Measurements from ENCODE around the gene P2RY2. TPM values are rescaled to one million over a fixed set of nuclear protein-coding genes. Genes with fewer than 3 reads are reported as not detected.

Gene P2RY2
- polyA plus RNA-seq, 2 of the 4 experiments (the other 2 are of a cell fraction) = 3.7 to 6.4 TPM

GRCh38 chr11:73173755-73174494 lies 44.2 kb upstream of the P2RY2 start:
- H3K4me2 ChIP-seq = no peak overlapping the region
- H3K27ac ChIP-seq = no peak overlapping the region
- no peak overlapping the region for H3K4me3 ChIP-seq
- H3K9me3 ChIP-seq = no peaks in the 10 kb centered on the region
- H3K4me1 ChIP-seq = no peaks in the 10 kb centered on the region
- POLR2A ChIA-PET = no interaction called here
- TF ChIP-seq GATA3 (IDR thresholded peaks at IDR 0.05; ENCODE audit: borderline replicate concordance) (no peak), HOXB13 (CRISPR knock-in tag; IDR thresholded peaks at IDR 0.05; ENCODE audit: low read depth) (no peak), EHMT2 (IDR thresholded peaks at IDR 0.05; ENCODE audit: low read depth) (no peak), TFCP2L1 (CRISPR knock-in tag; IDR thresholded peaks at IDR 0.05) (no peak), CBX8 (IDR thresholded peaks at IDR 0.05) (no peak)
- FAIRE-seq (no peak), ATAC-seq (no peak), DNase-seq (ENCODE audit: low read depth in 1 of 2, low spot score in 1 of 2) (no peak)
- CTCF ChIA-PET = interaction anchor here (1.3 to 14.3 kb wide), 2 partner anchors 250 to 345 kb away, joined by 3 to 339 read pairs; no protein-coding TSS in a partner anchor
- 83% methylated on average over 8 of the region's 11 CpGs for WGBS (ENCODE audit: missing lambda C conversion rate)

- H3K27ac ChIP-seq = no peak overlapping the region
- H3K4me2 ChIP-seq = no peak overlapping the region
- ATAC-seq (no peak), DNase-seq (ENCODE audit: low read depth in 1 of 2, low spot score in 1 of 2) (no peak), FAIRE-seq (no peak)
- no peaks in the 10 kb centered on the region for H3K9me3 ChIP-seq
- TF ChIP-seq ELK1 (IDR thresholded peaks at IDR 0.05; ENCODE audit: low read depth, low read length) (no peak), ATOH8 (CRISPR knock-in tag; IDR thresholded peaks at IDR 0.05; ENCODE audit: low read depth) (no peak), FOSB (CRISPR knock-in tag; IDR thresholded peaks at IDR 0.05) (no peak), REST (IDR thresholded peaks at IDR 0.05) (no peak), SMC3 (IDR thresholded peaks at IDR 0.05) (no peak), KDM5A (IDR thresholded peaks at IDR 0.05) (no peak), MAX (IDR thresholded peaks at IDR 0.05) (no peak), MAZ (IDR thresholded peaks at IDR 0.05; ENCODE audit: borderline replicate concordance, low read depth, low read length) (no peak), CTCF (IDR thresholded peaks at IDR 0.05) (no peak), JUNB (IDR thresholded peaks at IDR 0.05) (no peak), MAFK (IDR thresholded peaks at IDR 0.05; ENCODE audit: partially characterized antibody) (no peak), ZNF302 (CRISPR knock-in tag; IDR thresholded peaks at IDR 0.05) (no peak)
- WGBS (ENCODE audit: missing lambda C conversion rate) = 90% methylated on average over 3 of the region's 3 CpGs
- no peak overlapping the region for H3K4me3 ChIP-seq
- POLR2A ChIA-PET = no interaction called here
- no peaks in the 10 kb centered on the region for H3K4me1 ChIP-seq
- CTCF ChIA-PET = interaction anchor here (1.3 to 14.3 kb wide), 2 partner anchors 250 to 345 kb away, joined by 3 to 339 read pairs; no protein-coding TSS in a partner anchor
These were observed 43.6 kb upstream of the P2RY2 start for GRCh38 chr11:73174495-73174791.

Data from A549 (cell line).